Measurements from ENCODE around the gene SLC25A21.

GRCh38 chr14:36934304-36934703 lies 238.1 kb downstream of the SLC25A21 start:
- TF ChIP-seq CTCF (IDR thresholded peaks at IDR 0.05; ENCODE audit: low read depth, low read length, poor library complexity, severe bottlenecking) (no peak), EZH2phosphoT487 (IDR thresholded peaks at IDR 0.05; ENCODE audit: borderline replicate concordance, low read length) (no peak)

Measured in DOHH2 (cell line).